Neural cell (in vitro differentiated cells): ENCODE data around the gene DCC. TPM values are rescaled to one million over a fixed set of nuclear protein-coding genes. Genes with fewer than 3 reads are reported as not detected.
A peak's percentile ranks its signal among the peaks of the same experiment; 100 is the strongest.

Source experiments
- H2AFZ ChIP-seq: fragments of 200-600, 300-800 bp; sonication (generic), shearing (Covaris generic); 2 replicates; pipeline ENCODE4 v1.6.0; 2014; ENCODE audit warnings: low read depth, mild to moderate bottlenecking, antibody characterized with exemption, low read length, moderate library complexity
- H3F3A ChIP-seq: fragments of 200-600 bp; shearing (Covaris generic); 2 replicates; pipeline ENCODE4 v1.6.1; 2016; ENCODE audit warnings: mild to moderate bottlenecking, moderate library complexity, mixed read lengths, antibody characterized with exemption, low read length; ENCODE audit not compliant: insufficient read depth, poor library complexity, severe bottlenecking
- H3K27ac ChIP-seq: fragments of 200-600, 300-800 bp; sonication (generic), shearing (Covaris generic); 2 replicates; pipeline ENCODE4 v1.5.1; 2014; ENCODE audit warnings: mild to moderate bottlenecking, low read length, moderate library complexity
- H3K27me3 ChIP-seq: fragments of 300-800, 200-600 bp; sonication (generic), shearing (Covaris generic); 2 replicates; pipeline ENCODE4 v1.6.0; 2014; ENCODE audit warnings: mild to moderate bottlenecking, low read depth, low read length, moderate library complexity; ENCODE audit not compliant: insufficient read depth
- H3K36me3 ChIP-seq: fragments of 300-800, 200-600 bp; sonication (generic), shearing (Covaris generic); 2 replicates; pipeline ENCODE4 v1.5.1; 2014; ENCODE audit warnings: mild to moderate bottlenecking, antibody characterized with exemption, low read length, moderate library complexity; ENCODE audit not compliant: insufficient read depth
- H3K4me2 ChIP-seq: fragments of 300-800, 200-600 bp; sonication (generic), shearing (Covaris generic); 2 replicates; pipeline ENCODE4 v1.6.0; 2014; ENCODE audit warnings: mild to moderate bottlenecking, low read length
- H3K4me3 ChIP-seq: fragments of 300-800, 200-600 bp; sonication (generic), shearing (Covaris generic); 2 replicates; pipeline ENCODE4 v1.5.1; 2014; ENCODE audit warnings: mild to moderate bottlenecking, low read length, moderate library complexity
- H3K79me2 ChIP-seq: fragments of 200-600 bp; shearing (Covaris generic); replicated peaks from 2 replicates; pipeline ENCODE4 v1.6.0; 2014; ENCODE audit warnings: mild to moderate bottlenecking, low read length, moderate library complexity; ENCODE audit not compliant: insufficient read depth
- H3K9ac ChIP-seq: fragments of 300-800, 200-600 bp; sonication (generic), shearing (Covaris generic); 2 replicates; pipeline ENCODE4 v1.6.1; 2016; ENCODE audit warnings: mild to moderate bottlenecking, low read length, mixed read lengths
- H3K9me2 ChIP-seq: fragments of 200-600 bp; shearing (Covaris generic); 2 replicates; pipeline ENCODE4 v1.6.1; 2016; ENCODE audit warnings: mild to moderate bottlenecking, low read length, mixed read lengths; ENCODE audit not compliant: insufficient read depth
- H3K9me3 ChIP-seq: fragments of 200-600, 300-800 bp; sonication (generic), shearing (Covaris generic); 2 replicates; pipeline ENCODE4 v1.6.1; 2016; ENCODE audit warnings: mild to moderate bottlenecking, mixed run types, low read length, moderate library complexity, mixed read lengths
- H4K20me1 ChIP-seq: fragments of 200-600 bp; shearing (Covaris generic); 2 replicates; pipeline ENCODE4 v1.6.1; 2016; ENCODE audit warnings: mild to moderate bottlenecking, mixed run types; ENCODE audit not compliant: insufficient read depth
- EP300 ChIP-seq: fragments of 450-650 bp; conservative IDR thresholded peaks from 2 replicates; pipeline ENCODE4 v1.6.1; 2014; ENCODE audit warnings: antibody characterized with exemption, mild to moderate bottlenecking, moderate library complexity; ENCODE audit not compliant: poor library complexity, severe bottlenecking
- EZH2 ChIP-seq: fragments of 200-600, 300-800 bp; shearing (Covaris generic), sonication (generic); IDR thresholded peaks from 2 replicates; pipeline ENCODE4 v1.6.1; 2014; ENCODE audit warnings: antibody characterized with exemption, low read length, borderline replicate concordance, mild to moderate bottlenecking; ENCODE audit not compliant: insufficient read depth, poor library complexity, severe bottlenecking
- MXI1 ChIP-seq: fragments of 450-650 bp; conservative IDR thresholded peaks from 2 replicates; pipeline ENCODE4 v1.6.1; 2014; ENCODE audit warnings: antibody characterized with exemption, mild to moderate bottlenecking; ENCODE audit not compliant: poor library complexity, severe bottlenecking
- POLR2AphosphoS5 ChIP-seq: IDR thresholded peaks from 2 replicates; pipeline ENCODE4 v1.6.1; 2012
- RAD21 ChIP-seq: fragments of 450-650 bp; conservative IDR thresholded peaks from 2 replicates; pipeline ENCODE4 v1.6.1; 2014; ENCODE audit warnings: antibody characterized with exemption, mild to moderate bottlenecking, moderate library complexity
- SMC3 ChIP-seq: fragments of 450-650 bp; conservative IDR thresholded peaks from 2 replicates; pipeline ENCODE4 v1.6.1; 2014; ENCODE audit warnings: antibody characterized with exemption, mild to moderate bottlenecking, moderate library complexity; ENCODE audit not compliant: poor library complexity
- TAF1 ChIP-seq: IDR thresholded peaks from 2 replicates; pipeline ENCODE4 v1.6.1; 2012; ENCODE audit warnings: low read depth
- polyA plus RNA-seq: library from polyadenylated mRNA; depleted of rRNA; stranded (reverse); fragments of >200 nt; gene quantifications from 2 replicates; pipeline ENCODE4 v1.2.3, GENCODE V29; 2014
- TF ChIP-seq, protein P1 (sequence below): IDR thresholded peaks from 2 replicates; pipeline ENCODE4 v1.6.1; 2012; ENCODE audit warnings: borderline replicate concordance
- TF ChIP-seq, protein P2 (sequence below): fragments of 450-650 bp; IDR thresholded peaks from 2 replicates; pipeline ENCODE4 v1.5.1; 2014; ENCODE audit warnings: antibody characterized with exemption, mild to moderate bottlenecking, moderate library complexity; ENCODE audit not compliant: poor library complexity, severe bottlenecking

DCC gene
- polyA plus RNA-seq, 1 donor from 2014 or later: 40.7 TPM

DNA sequence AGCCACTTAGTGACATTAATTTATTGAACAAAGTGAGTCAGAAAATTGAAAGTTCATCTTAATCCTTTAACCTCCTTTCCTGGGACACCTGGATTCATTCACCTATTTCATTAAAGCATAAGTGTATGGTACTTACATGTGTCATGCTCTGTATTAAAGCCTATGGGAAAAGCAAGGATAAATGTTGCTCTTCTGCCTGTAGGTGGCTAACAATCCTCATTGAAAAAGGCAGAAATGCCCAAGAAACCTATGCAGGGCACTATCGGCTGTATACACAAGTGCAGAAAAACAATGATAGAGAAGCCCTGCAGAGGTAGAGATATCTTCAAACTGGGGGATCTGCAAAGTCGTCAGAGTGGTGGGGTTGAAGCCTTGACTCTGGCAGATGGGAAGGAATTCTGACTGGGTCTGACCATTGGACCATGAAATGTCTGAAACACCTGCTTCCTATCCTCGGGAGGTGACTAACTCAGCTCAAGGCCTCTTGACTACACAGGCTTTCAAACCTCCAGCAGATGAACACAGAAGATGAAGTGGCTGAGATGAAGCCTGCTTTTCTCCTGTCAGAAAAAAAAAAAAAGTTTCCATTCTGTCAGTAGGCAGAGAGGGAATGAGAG, 83.1 kb downstream of the DCC start:
- Histone ChIP-seq H3K9me3 (no peaks in the 10 kb centered on the region), H3K9me2 (no peaks in the 10 kb centered on the region), H3K4me2 (no peak overlapping the region), H3K4me3 (no peak overlapping the region), H3K79me2 (peaks cover 25% of the 10 kb centered on the region), H3K27me3 (no peaks in the 10 kb centered on the region), H3K27ac (no peak overlapping the region), H2AFZ (no peak overlapping the region), H4K20me1 (no peaks in the 10 kb centered on the region), H3F3A (no peaks in the 10 kb centered on the region), H3K36me3 (no peaks in the 10 kb centered on the region), H3K9ac (no peak overlapping the region)
- TF ChIP-seq, protein P1, sequence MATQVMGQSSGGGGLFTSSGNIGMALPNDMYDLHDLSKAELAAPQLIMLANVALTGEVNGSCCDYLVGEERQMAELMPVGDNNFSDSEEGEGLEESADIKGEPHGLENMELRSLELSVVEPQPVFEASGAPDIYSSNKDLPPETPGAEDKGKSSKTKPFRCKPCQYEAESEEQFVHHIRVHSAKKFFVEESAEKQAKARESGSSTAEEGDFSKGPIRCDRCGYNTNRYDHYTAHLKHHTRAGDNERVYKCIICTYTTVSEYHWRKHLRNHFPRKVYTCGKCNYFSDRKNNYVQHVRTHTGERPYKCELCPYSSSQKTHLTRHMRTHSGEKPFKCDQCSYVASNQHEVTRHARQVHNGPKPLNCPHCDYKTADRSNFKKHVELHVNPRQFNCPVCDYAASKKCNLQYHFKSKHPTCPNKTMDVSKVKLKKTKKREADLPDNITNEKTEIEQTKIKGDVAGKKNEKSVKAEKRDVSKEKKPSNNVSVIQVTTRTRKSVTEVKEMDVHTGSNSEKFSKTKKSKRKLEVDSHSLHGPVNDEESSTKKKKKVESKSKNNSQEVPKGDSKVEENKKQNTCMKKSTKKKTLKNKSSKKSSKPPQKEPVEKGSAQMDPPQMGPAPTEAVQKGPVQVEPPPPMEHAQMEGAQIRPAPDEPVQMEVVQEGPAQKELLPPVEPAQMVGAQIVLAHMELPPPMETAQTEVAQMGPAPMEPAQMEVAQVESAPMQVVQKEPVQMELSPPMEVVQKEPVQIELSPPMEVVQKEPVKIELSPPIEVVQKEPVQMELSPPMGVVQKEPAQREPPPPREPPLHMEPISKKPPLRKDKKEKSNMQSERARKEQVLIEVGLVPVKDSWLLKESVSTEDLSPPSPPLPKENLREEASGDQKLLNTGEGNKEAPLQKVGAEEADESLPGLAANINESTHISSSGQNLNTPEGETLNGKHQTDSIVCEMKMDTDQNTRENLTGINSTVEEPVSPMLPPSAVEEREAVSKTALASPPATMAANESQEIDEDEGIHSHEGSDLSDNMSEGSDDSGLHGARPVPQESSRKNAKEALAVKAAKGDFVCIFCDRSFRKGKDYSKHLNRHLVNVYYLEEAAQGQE: no peak
- no peak for TF ChIP-seq TAF1
- TF ChIP-seq RAD21: peak; percentile 51
- no peak for TF ChIP-seq EP300
- TF ChIP-seq POLR2AphosphoS5: no peak
- peak; percentile 22 for TF ChIP-seq SMC3
- TF ChIP-seq, protein P2, sequence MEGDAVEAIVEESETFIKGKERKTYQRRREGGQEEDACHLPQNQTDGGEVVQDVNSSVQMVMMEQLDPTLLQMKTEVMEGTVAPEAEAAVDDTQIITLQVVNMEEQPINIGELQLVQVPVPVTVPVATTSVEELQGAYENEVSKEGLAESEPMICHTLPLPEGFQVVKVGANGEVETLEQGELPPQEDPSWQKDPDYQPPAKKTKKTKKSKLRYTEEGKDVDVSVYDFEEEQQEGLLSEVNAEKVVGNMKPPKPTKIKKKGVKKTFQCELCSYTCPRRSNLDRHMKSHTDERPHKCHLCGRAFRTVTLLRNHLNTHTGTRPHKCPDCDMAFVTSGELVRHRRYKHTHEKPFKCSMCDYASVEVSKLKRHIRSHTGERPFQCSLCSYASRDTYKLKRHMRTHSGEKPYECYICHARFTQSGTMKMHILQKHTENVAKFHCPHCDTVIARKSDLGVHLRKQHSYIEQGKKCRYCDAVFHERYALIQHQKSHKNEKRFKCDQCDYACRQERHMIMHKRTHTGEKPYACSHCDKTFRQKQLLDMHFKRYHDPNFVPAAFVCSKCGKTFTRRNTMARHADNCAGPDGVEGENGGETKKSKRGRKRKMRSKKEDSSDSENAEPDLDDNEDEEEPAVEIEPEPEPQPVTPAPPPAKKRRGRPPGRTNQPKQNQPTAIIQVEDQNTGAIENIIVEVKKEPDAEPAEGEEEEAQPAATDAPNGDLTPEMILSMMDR: peak; percentile 45
- TF ChIP-seq MXI1: no peak
- no peak for TF ChIP-seq EZH2

DNA sequence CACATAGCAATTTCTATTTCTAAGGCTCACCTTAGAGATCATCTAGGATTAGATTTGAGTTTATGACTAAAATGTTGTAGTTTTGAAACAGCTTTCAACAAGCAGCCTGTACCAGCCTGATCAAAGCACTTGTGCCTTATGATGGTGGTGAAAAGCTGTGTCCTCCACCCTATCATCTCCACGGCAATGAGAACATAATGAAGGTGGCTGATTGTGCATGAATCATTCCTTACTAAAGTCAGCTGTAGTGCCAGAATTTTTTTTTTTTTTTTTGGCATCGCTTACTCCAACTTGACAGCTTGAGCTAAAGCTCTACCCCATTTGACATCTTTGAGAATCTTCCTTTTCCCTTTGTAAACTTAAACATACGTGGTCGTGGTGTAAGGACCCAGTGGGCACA, 86.0 kb downstream of the DCC start:
- H3K27me3 ChIP-seq: no peaks in the 10 kb centered on the region
- H4K20me1 ChIP-seq: no peaks in the 10 kb centered on the region
- TF ChIP-seq SMC3 (no peak), POLR2AphosphoS5 (no peak), EZH2 (no peak), EP300 (no peak), RAD21 (no peak), TAF1 (no peak), MXI1 (no peak)
- TF ChIP-seq, protein P1: no peak
- TF ChIP-seq, protein P2: no peak
- H3K4me2 ChIP-seq: no peak overlapping the region
- no peaks in the 10 kb centered on the region for H3F3A ChIP-seq
- H3K9me2 ChIP-seq: no peaks in the 10 kb centered on the region
- H3K4me3 ChIP-seq: no peak overlapping the region
- no peaks in the 10 kb centered on the region for H3K9me3 ChIP-seq
- no peak overlapping the region for H3K9ac ChIP-seq
- no peak overlapping the region for H3K27ac ChIP-seq
- no peak overlapping the region for H2AFZ ChIP-seq
- H3K36me3 ChIP-seq: no peaks in the 10 kb centered on the region
- H3K79me2 ChIP-seq: peaks cover 21% of the 10 kb centered on the region
